Ectodermal cell (in vitro differentiated cells): Measurements from ENCODE around the gene SMOC2.

Experiments
- H3K27ac ChIP-seq: 2 replicates; pipeline ENCODE4 v1.7.0; 2013; ENCODE audit warnings: mild to moderate bottlenecking, low read depth, low read length; ENCODE audit not compliant: insufficient read depth, poor library complexity, severe bottlenecking
- H3K27me3 ChIP-seq: 2 replicates; pipeline ENCODE4 v1.7.0; 2013; ENCODE audit warnings: mild to moderate bottlenecking, low read length; ENCODE audit not compliant: insufficient read depth, control insufficient read depth, poor library complexity, severe bottlenecking
- H3K36me3 ChIP-seq: one replicate; pipeline ENCODE4 v1.7.0; 2013; ENCODE audit warnings: low read length; ENCODE audit not compliant: control insufficient read depth, insufficient read depth
- H3K4me1 ChIP-seq: one replicate; pipeline ENCODE4 v1.7.0; 2013; ENCODE audit warnings: low read length; ENCODE audit not compliant: control insufficient read depth, insufficient read depth
- H3K4me3 ChIP-seq: 2 replicates; pipeline ENCODE4 v1.7.0; 2013; ENCODE audit warnings: low read depth, low read length, control low read depth; ENCODE audit not compliant: insufficient read depth
- H3K9me3 ChIP-seq: 2 replicates; pipeline ENCODE4 v1.7.0; 2013; ENCODE audit warnings: mild to moderate bottlenecking, low read length, moderate library complexity; ENCODE audit not compliant: control insufficient read depth
- WGBS, 2 experiments: methylation state at CpG; one replicate each; pipeline ENCODE4 v1.1.7; 2013; ENCODE audit warnings: missing lambda C conversion rate in 2 of 2; 5-methylcytosine and 5-hydroxymethylcytosine counted together

SMOC2 gene

DNA sequence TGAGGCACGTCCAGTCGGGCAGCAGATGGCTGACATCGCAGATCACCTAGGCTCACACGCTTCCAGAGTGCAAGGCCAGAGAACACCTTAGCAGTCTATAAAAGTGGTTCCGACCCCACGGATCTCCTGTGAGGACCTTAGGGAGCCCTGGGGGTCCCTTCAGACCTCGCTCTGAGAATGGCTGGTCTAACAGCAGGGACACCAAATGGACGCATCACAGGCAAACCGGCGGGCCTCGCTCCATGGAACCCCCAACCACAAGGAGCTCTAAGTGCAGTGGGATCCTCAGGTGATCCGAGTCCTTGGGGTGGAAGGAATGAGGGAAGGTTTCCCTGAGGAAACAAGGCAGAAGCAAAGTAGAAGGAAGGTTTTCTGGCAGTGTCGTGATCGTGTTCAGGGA is 135.4 kb downstream of the SMOC2 start:
- 94 to 97% methylated on average over 14 of the region's 14 CpGs for WGBS, 2 experiments
- no peak overlapping the region for H3K27ac ChIP-seq
- peaks cover 9% of the 10 kb centered on the region for H3K4me1 ChIP-seq
- H3K4me3 ChIP-seq: no peak overlapping the region
- no peaks in the 10 kb centered on the region for H3K36me3 ChIP-seq
- H3K9me3 ChIP-seq: no peaks in the 10 kb centered on the region
- no peaks in the 10 kb centered on the region for H3K27me3 ChIP-seq

DNA sequence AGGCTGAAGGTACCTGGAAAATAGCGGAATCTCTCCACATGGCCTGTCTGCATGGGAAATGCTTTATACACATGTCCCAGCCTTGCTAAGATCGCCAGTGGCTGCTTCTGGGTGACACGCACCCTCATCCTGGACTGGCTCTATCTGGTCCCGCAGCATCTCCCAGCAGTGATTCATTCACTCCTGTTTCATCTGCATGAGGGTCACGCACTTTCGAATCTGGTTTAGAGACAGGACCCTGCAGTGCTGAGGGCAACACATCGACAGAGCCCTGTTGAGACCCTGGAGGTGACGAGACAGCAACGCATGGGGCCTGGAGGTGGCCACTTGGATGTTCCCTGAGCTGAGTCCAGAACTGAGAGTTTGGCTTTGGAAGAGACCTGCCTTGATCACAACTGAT is 136.5 kb downstream of the SMOC2 start:
- 87 to 91% methylated on average over 9 of the region's 9 CpGs for WGBS, 2 experiments
- no peak overlapping the region for H3K4me3 ChIP-seq
- H3K36me3 ChIP-seq: no peaks in the 10 kb centered on the region
- H3K4me1 ChIP-seq: peaks cover 9% of the 10 kb centered on the region
- H3K27me3 ChIP-seq: no peaks in the 10 kb centered on the region
- H3K27ac ChIP-seq: no peak overlapping the region
- H3K9me3 ChIP-seq: no peaks in the 10 kb centered on the region

DNA sequence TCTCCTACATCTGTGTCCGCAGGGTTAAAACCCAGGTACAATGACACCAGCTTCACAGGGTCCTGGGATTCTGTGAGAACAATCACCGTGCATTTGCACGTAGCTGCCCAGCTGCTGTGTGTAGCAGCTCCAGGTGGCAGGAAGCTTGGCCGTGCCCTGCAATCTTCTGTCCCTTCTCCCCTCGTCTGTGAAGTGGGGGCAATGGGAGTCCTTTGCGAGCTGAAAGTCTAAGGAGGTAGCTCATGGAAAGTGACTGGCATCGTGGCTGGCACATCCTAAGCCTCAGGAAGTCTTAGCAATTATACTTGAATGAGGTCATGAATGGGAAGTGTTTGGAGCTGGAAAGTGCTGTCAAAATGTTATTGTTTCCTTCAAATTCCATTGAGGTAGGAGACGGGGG is 137.1 kb downstream of the SMOC2 start:
- H3K27me3 ChIP-seq: no peaks in the 10 kb centered on the region
- no peak overlapping the region for H3K4me3 ChIP-seq
- H3K36me3 ChIP-seq: no peaks in the 10 kb centered on the region
- WGBS, 2 experiments: 85 to 89% methylated on average over 8 of the region's 8 CpGs
- no peak overlapping the region for H3K27ac ChIP-seq
- H3K9me3 ChIP-seq: no peaks in the 10 kb centered on the region
- H3K4me1 ChIP-seq: peaks cover 9% of the 10 kb centered on the region

DNA sequence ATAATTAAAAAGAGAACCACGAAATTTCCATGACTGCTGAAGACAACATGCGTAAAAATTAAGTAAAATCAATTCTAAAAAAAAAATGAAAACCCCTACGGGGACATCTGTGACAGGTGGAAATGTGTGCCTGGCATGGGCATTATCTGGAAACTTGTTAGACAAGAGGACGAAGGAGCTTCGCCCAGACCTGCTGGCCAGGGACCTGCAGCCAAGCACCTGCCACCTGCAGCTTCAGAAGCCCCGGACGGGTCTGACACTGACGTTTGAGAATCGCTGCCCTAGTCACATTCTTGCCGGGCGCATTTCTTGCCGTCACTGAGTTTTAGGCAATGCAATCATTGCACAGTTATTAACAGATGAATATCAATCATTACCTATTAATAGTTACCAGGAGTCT is 140.3 kb downstream of the SMOC2 start:
- WGBS, 2 experiments: 92 to 95% methylated on average over 10 to 12 of the region's 12 CpGs
- no peaks in the 10 kb centered on the region for H3K4me1 ChIP-seq
- H3K4me3 ChIP-seq: no peak overlapping the region

DNA sequence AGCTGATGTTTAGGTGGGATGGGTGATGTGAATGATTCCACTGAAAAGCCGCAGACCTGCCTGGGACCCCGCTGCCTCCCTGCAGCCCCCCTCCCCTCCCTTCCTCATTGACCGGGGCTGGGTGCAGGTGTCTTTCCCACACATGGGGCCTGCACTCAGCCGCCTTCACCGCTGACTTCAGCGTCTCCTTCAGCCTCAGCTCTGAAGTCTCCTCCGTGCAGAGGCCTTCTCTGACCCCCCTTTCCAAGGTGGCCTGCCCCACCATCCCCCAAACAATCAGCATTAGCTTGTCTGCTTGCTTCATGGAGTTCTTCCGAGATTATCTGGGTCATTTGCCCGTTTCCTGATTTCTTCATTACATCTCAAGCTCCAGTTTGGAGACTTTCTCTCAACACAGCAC is 140.7 kb downstream of the SMOC2 start:
- no peaks in the 10 kb centered on the region for H3K9me3 ChIP-seq
- no peaks in the 10 kb centered on the region for H3K36me3 ChIP-seq
- no peaks in the 10 kb centered on the region for H3K27me3 ChIP-seq
- WGBS, 2 experiments: 91 to 93% methylated on average over 9 of the region's 9 CpGs
- no peak overlapping the region for H3K4me3 ChIP-seq
- H3K27ac ChIP-seq: no peak overlapping the region
- no peaks in the 10 kb centered on the region for H3K4me1 ChIP-seq

More for the DNA sequence above, 140.3 kb downstream of the SMOC2 start:
- H3K27me3 ChIP-seq: no peaks in the 10 kb centered on the region
- H3K9me3 ChIP-seq: no peaks in the 10 kb centered on the region
- H3K36me3 ChIP-seq: no peaks in the 10 kb centered on the region
- H3K27ac ChIP-seq: no peak overlapping the region

DNA sequence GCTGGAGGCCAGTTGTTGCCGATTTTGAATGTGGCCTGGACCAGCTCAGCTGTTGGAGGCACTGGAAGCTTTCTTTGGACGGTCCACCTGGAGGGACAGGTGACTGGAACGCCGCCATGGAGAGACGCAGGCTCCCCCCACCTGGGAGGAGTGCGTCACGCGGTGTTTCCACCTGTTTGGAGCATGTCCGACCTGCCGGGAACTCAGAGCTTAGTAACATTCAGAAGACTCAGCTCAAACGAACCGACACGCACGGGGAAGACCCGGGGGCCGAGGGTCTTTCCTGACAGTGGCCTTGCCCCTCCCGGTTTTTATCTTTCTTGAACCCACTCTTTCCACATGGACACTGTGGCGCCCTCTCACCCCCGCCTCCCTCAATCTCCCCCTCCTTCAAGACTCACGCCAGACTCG is 141.6 kb downstream of the SMOC2 start:
- Histone ChIP-seq H3K4me1 (no peaks in the 10 kb centered on the region), H3K27me3 (no peaks in the 10 kb centered on the region), H3K4me3 (no peak overlapping the region), H3K27ac (no peak overlapping the region), H3K9me3 (no peaks in the 10 kb centered on the region), H3K36me3 (no peaks in the 10 kb centered on the region)
- 92% methylated on average over 21 of the region's 21 CpGs for WGBS, 2 experiments

DNA sequence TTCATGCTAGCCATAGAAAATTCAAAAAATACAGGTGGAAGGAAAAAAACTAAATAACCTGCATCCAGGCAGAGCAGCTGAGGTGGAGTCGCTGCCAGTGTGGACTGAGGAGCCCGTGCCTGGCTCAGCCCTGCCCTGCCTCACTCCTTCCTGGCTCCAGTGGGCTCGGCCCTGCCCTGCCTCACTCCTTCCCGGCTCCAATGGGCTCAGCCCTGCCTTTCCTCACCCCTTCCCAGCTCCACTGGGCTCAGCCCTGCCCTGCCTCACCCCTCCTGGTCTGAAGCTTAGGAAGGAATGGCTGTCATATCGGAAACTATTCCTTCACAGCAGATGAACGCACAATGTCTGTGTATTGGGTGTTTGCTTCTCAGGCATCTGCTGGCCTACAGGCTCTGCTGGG is 142.1 kb downstream of the SMOC2 start:
- WGBS, 2 experiments: 91 to 94% methylated on average over 6 of the region's 6 CpGs
- Histone ChIP-seq H3K9me3 (no peaks in the 10 kb centered on the region), H3K27me3 (no peaks in the 10 kb centered on the region), H3K27ac (no peak overlapping the region), H3K36me3 (no peaks in the 10 kb centered on the region), H3K4me1 (no peaks in the 10 kb centered on the region), H3K4me3 (no peak overlapping the region)

DNA sequence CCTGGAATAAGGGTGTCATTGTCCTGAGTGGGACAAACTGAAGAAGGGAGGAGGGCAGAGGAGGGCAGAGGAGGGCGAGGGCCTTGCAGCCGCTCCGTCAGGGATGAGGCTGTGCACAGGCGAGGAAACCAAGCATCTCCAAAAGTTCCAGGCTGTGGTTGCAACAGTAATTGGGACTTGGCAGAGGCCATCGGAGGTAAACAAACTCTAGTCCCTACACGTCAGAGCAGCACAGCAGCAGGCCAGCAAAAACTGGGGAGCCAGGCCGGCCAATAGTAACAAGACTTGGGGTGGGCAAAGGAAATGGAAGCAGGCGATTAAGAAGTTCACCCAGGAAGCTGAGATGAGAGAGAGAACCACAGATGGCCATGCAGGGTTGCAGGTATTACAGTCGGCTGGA is 142.8 kb downstream of the SMOC2 start:
- Histone ChIP-seq H3K4me3 (no peak overlapping the region), H3K27ac (no peak overlapping the region), H3K27me3 (no peaks in the 10 kb centered on the region), H3K36me3 (no peaks in the 10 kb centered on the region), H3K9me3 (no peaks in the 10 kb centered on the region), H3K4me1 (no peaks in the 10 kb centered on the region)
- WGBS, 2 experiments: 92 to 94% methylated on average over 9 of the region's 9 CpGs

DNA sequence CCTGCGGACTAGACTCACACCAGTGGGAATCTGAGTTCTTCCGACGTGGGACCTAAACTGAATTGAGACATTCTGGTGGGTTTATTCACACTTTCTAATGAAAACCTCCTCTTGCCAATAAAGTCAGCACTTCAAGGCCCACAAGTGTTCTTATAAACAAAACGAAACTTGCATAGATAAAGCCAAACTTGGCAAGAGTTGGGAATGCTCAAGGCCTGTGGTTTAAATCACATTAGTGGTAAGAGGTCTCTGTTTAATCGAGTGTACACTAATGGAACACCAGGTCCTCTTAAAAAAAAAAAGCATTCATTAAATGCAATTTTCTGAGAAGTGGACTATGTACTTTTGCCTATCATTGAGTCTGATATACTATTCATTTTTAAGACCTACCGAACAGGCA is 143.3 kb downstream of the SMOC2 start:
- Histone ChIP-seq H3K36me3 (no peaks in the 10 kb centered on the region), H3K27ac (no peak overlapping the region), H3K9me3 (no peaks in the 10 kb centered on the region), H3K27me3 (no peaks in the 10 kb centered on the region), H3K4me3 (no peak overlapping the region), H3K4me1 (no peaks in the 10 kb centered on the region)
- WGBS, 2 experiments: 93 to 96% methylated on average over 5 to 6 of the region's 6 CpGs

DNA sequence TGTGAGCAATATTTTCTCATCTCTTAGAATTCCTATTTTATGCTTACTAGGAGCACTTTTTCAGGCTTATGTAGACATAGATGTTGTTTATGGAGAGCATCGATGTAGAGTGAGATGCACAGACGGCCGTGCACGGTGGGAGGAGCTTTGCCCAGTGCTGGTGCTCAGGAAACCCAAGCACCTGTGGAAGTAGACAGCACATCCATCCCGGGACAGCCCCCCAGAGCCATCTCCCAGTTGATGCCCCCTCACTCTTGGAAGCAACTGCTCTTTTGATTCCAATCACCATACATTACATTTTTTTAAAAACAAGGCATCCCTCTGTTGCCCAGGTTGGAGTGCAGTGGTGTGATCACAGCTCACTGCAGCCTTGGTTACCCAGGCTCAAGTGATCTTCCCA is 143.7 kb downstream of the SMOC2 start:
- H3K27ac ChIP-seq: no peak overlapping the region
- H3K9me3 ChIP-seq: no peaks in the 10 kb centered on the region
- WGBS, 2 experiments: 96% methylated on average over 5 of the region's 5 CpGs
- no peaks in the 10 kb centered on the region for H3K36me3 ChIP-seq
- no peaks in the 10 kb centered on the region for H3K27me3 ChIP-seq
- no peaks in the 10 kb centered on the region for H3K4me1 ChIP-seq
- no peak overlapping the region for H3K4me3 ChIP-seq

DNA sequence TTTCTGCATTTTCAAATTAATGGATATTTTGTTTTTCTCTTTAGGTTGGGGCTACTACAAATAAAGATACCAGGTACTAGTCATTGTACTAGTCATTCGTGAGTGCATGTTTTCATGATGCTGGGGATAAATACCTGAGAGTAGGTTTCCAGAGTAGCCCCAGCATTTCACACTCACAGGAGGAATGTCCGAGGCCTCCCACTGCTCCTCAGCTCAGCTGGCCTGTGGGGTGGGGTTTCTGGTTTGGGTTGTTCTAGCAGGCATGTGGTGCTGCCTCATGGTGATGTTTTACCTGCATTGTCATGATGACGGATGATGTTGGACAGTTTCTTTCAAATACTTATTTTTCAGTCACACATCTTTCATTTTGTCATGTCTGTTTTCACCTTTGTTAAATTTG is 144.5 kb downstream of the SMOC2 start:
- H3K27ac ChIP-seq: no peak overlapping the region
- H3K27me3 ChIP-seq: no peaks in the 10 kb centered on the region
- H3K36me3 ChIP-seq: no peaks in the 10 kb centered on the region
- H3K4me1 ChIP-seq: no peaks in the 10 kb centered on the region
- H3K9me3 ChIP-seq: no peaks in the 10 kb centered on the region
- WGBS, 2 experiments: 86 to 97% methylated on average over 3 of the region's 3 CpGs
- H3K4me3 ChIP-seq: no peak overlapping the region
